GM12892 (cell line): ENCODE measurements around the gene NPHP1.
"Not testable (repeated sequence)": the region's sequence is repeated elsewhere in the genome, so short reads cannot be mapped to it uniquely, and the experiment has no call there.

Experiments
- DNase-seq: peaks from one replicate; pipeline ENCODE4 v3.0.0; 2011; ENCODE audit not compliant: insufficient read length
- FAIRE-seq: peaks from 2 replicates; lab custom pipeline; 2011; peaks lifted over from hg19 to GRCh38; lab: Jason Lieb, UNC
- POLR2A ChIP-seq: IDR thresholded peaks from 2 replicates; pipeline ENCODE4 v1.6.1; 2011; ENCODE audit warnings: low read depth, low read length, control low read depth
- POLR2AphosphoS5 ChIP-seq: IDR thresholded peaks from 2 replicates; pipeline ENCODE4 v1.6.1; 2011; ENCODE audit warnings: low read depth, low read length, control low read depth
- TAF1 ChIP-seq: IDR thresholded peaks from 2 replicates; pipeline ENCODE4 v1.6.1; 2011; ENCODE audit warnings: low read depth, mild to moderate bottlenecking, control low read depth, low read length, borderline replicate concordance

NPHP1 gene

DNA sequence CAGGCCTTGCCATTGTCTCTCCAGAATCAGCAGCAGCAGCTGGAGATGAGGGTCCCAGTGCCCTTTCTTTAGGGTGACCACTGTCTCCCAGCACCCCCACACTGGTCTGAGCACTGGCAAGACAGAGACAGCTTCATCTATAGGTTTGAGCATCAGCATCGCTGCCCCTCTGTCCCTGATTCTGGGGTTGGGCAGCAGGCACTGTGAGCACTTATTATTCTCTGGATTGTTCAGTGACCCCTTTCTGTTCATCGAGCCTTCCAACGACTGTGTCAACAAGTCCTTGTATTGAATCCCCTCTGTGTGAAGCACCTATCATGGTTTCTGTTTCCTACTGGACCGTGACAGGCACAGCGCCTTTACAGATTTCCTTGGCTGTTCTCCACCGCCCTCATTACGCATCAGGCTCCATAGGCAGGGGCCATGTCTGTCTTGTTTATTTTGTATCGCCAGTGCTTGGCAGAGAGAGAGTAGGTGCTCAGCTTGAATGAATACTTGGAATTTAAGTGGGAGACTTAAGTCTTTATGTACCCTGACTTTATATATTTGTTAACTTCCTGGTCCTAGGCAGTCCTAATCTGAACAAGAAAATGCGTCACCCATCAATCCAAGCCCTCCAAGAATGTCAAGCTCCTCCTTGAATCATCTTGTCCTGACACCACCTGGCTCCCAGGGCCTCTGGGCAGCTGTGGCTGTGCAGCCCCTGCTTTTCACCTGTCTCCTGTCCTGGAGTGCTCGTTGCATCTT, 100.6 kb downstream of the NPHP1 start:
- DNase-seq (no peak), FAIRE-seq (no peak)
- TF ChIP-seq POLR2A, result no peak
- no peak for TF ChIP-seq TAF1
- TF ChIP-seq POLR2AphosphoS5, result no peak

GRCh38 chr2:110103061-110103961, 101.5 kb downstream of the NPHP1 start:
- DNase-seq (no peak), FAIRE-seq (no peak)

DNA sequence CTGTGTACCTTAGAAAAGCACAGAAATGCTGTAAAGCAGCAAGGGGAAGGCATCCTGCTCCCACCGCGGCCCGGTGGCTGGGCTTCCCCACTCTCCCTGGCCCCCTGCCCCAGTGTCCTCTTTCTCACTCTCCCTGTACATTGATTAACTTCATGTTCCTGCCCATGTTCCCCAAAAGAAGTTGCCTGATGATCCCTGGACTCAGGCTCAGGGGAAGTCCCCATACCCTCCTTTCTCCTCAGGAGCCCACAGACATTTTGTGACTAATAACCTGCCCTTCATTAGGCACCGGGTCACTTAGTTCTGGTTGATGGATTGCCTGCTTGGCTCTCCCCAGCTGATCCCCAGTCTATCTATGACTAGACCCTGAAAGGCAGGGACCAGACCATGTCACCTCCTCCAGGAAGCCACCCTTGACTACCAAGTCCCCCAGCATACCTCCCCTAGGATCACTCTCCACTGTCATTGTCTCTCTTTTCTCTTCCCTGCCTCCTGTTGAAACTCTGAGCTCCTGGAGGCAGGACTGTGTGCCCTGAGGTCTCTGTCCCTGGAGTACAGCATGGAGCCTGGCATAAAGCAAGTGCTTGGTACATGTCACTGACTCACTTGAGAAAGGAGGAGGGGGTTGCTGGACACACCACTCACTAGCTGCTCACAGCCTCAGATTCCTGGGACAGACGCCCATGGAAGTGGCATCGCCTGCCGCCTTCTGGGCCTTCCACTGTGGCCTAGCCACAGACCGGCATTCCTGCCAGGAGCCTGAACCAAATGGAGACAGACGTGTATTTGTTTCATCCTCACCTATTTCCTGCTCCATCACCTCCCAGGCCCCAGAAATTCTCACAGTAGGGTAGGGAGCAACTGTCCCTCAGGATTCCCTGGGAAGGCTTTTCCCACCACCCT, 102.7 kb downstream of the NPHP1 start:
- no peak for TF ChIP-seq TAF1
- FAIRE-seq, result no peak
- DNase-seq, result no peak

More at GRCh38 chr2:110103061-110103961, 101.5 kb downstream of the NPHP1 start:
- TF ChIP-seq POLR2A (no peak), POLR2AphosphoS5 (no peak), TAF1 (no peak)

DNA sequence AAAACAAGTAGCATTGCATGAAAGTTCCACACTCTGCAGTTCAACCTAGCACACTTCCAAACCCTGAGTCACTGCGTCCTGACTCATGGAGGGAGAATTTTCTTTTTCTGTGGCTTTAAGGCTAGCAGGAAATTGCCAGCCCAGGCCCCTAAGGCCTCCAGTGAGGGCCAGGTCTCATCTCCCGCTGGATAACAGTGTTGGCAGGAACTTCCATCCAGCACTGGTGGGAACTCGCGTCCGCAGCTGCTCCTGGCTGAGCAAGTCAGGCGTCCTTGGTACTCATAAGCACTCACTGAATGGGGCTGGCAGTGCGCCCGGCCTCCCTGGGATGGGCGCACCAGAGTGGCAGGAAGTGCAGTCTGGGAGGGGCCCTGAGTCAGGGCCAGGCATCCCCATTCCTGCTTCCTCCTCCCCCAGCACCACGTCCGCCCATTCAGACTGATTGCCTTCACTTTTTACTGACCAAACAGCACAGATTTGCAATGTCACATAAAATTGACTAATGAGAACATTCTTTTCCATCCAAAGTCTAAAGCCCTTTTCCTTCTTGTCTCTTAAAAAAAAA, 103.5 kb downstream of the NPHP1 start:
- no peak for DNase-seq
- FAIRE-seq, result no peak
- TF ChIP-seq POLR2A (no peak), POLR2AphosphoS5 (no peak), TAF1 (no peak)

GRCh38 chr2:110100880-110101279, 103.9 kb downstream of the NPHP1 start:
- not testable (repeated sequence) for DNase-seq, FAIRE-seq

DNA sequence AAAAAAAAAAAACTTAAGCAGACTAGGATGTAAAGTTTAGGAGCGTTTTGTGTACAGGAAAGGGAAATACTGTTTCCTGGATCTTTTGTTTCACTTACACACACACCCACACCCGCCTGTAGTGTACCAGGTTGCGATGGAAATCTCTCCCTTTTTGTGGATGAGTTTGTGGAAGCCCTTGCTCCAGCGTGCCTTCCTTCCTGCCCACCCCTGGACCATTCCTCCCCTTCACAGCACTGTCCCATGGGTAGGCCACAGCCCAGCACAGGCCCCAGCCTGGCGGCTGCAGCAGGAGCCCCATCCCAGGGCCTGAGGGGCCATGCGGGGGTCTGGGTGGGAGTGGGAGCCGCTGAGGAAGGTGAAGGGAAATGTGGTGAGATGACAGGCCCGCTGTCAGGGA, 104.3 kb downstream of the NPHP1 start:
- DNase-seq, result no peak
- FAIRE-seq, result no peak
- TF ChIP-seq POLR2AphosphoS5 (no peak), TAF1 (no peak), POLR2A (no peak)

- FAIRE-seq, result no peak
- no peak for DNase-seq
- TF ChIP-seq TAF1 (no peak), POLR2A (no peak), POLR2AphosphoS5 (no peak)
Observed at GRCh38 chr2:110099471-110100225, 105.2 kb downstream of the NPHP1 start.

DNA sequence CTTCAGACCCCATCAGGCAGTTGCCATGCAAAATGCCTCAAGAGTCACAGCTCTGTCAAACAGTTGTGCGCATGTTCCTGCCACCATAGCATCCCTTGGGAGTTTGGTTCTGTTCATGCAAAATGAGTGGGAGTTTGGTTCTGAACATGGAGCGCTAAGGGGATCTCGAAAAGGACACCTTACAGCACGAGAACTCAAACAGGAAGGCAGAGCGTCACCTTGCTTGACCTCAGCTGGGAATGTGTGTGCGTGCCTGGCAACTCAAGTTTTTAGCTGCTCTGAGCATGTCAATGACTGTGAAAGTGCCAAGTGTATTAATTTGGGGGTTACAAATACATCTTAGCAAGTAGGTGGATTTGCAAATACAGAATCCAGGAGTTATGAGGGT, 105.8 kb downstream of the NPHP1 start:
- FAIRE-seq (no peak), DNase-seq (no peak)
- TF ChIP-seq POLR2A (no peak), POLR2AphosphoS5 (no peak), TAF1 (no peak)

GRCh38 chr2:110097506-110098220, 107.2 kb downstream of the NPHP1 start:
- no peak for FAIRE-seq
- DNase-seq, result no peak
- TF ChIP-seq POLR2AphosphoS5, result no peak
- TF ChIP-seq TAF1, result no peak
- no peak for TF ChIP-seq POLR2A

- FAIRE-seq (no peak), DNase-seq (no peak)
- TF ChIP-seq POLR2A, result no peak
- no peak for TF ChIP-seq TAF1
- TF ChIP-seq POLR2AphosphoS5, result no peak
Observed at GRCh38 chr2:110095994-110096633, 108.7 kb downstream of the NPHP1 start.

DNA sequence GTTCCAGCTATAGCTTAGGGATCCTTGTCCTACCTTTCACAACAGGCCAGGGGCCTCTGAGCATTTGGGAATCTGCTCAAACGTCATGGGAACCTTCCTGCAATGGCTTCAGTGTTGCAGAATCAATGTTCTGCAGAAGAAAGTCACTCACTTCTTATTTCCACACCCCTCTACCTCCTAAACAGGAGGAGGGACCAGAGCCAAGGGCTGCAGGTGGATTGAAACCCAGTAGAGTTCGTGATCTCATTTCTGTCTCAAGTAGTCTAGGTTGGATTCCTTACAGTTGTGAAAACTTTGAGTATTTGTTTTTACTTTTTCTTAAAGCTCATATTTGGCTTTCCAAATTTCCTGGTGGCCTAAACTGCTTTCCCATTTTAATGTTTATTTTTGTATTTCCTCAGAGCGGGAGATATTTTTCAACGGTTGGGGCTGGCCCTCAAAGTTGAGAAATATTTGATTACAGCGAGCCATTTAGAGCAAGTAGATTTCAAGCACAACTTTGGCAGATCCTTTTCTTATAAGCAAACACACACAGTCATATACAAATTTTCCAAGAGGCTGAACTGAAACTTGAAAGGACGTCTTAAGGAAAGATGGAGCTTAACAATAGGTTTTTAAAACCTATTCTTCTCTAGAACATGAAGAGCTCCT, 109.8 kb downstream of the NPHP1 start:
- not testable (repeated sequence) for DNase-seq, FAIRE-seq

DNA sequence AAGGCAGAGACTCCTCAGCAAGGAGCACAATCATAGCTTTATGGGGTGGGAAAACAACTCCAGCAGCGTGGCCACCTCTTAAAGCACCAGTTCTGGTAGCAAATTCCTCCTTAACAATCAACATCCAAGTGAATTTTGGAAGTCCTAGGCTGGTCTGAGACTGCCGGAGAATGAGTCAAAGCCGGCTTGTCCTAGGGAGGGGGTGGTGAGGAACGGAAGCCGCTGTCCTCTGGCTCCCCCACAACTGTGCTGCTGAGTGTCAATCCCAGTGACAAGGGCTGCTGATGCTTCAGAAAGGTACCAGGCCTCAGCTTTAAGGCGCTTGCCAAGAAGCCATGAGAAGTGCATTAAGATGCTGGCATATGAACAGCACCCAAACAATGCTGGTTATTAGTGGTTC, 110.9 kb downstream of the NPHP1 start:
- not testable (repeated sequence) for DNase-seq, FAIRE-seq

DNA sequence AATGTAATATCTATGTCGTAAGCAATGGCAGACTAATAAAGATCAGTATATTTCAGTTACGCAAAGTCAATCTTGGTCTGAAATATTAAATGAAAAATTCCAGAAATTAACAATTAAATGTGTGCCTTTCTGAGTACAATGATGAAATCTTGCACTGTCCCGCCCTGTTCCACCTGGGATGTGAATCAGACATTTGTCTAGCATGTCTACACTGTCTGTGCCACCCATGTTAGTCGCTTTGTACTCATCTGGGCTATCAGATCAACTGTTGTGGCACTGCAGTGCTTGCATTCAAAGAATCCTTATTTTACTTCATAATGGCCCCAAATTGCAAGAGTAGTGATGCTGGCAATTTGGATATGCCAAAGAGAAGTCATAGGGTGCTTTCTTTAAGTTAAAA, 114.6 kb downstream of the NPHP1 start:
- DNase-seq, FAIRE-seq: not testable (repeated sequence)

DNA sequence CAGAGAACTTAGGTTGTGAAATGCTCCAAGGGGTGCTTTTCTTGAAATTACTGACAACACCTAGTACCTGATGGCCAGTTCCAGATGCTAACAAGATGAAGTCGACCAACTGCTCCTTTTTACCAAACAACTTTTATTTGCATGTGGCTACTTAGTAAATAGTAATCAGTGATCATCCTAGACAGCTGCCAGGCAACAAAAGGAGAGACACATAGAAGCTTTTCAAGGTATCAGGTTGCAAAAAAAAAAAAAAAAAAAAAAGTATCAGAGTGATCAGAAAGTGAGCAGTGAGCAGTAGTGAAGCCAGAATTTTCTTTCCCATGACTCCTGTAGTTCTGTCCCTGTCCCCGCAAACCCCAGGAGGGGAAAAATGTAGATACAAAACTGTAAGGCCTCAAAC, 121.1 kb downstream of the NPHP1 start:
- FAIRE-seq, DNase-seq: not testable (repeated sequence)
